Stimulated activated CD8-positive, alpha-beta memory T cell treated with anti-CD3 and anti-CD28 coated beads, Interleukin-15, amount 100 ng/mL, for 4 hours (primary cell): Measurements from ENCODE around the gene SUMO2.
"Not testable (repeated sequence)": the region's sequence is repeated elsewhere in the genome, so short reads cannot be mapped to it uniquely, and the experiment has no call there.

Source experiments
- DNase-seq, 2 donors: peaks; one replicate each; pipeline ENCODE4 v3.0.0-alpha.2; 2020; ENCODE audit warnings: low read depth in 2 of 2

Gene SUMO2

DNA sequence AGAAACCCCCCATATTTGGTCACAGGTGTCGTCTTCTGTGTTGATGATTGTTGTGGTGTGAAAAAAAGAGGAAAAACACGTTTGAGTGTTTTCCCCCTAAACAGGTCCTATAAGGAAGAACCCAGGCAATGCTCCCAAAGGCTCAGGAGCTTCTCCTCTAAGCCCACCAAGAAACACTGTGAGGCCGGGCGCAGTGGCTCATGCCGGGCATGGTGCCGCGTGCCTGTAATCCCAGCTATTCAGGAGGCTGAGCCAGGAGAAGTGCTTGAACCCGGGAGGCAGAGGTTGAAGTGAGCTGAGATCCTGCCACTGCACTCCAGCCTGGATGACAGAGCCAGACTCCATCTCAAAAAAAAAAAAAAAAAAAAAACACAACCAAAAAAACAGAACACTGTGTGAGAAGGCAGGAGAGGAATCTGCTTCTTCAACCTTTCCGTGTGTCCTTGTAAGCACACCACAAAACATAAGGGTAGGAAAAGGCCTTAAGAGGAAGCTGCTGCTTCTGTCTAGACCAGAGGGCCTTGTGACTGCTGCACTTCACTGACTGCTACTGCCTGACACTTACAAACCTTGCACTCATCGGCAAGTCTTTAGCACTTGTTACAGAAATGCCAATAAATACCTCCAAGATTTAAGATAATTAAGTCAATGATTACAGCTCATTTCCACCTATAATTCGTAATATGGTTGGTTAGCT lies 37.8 kb downstream of the SUMO2 start:
- DNase-seq: no peak

DNA sequence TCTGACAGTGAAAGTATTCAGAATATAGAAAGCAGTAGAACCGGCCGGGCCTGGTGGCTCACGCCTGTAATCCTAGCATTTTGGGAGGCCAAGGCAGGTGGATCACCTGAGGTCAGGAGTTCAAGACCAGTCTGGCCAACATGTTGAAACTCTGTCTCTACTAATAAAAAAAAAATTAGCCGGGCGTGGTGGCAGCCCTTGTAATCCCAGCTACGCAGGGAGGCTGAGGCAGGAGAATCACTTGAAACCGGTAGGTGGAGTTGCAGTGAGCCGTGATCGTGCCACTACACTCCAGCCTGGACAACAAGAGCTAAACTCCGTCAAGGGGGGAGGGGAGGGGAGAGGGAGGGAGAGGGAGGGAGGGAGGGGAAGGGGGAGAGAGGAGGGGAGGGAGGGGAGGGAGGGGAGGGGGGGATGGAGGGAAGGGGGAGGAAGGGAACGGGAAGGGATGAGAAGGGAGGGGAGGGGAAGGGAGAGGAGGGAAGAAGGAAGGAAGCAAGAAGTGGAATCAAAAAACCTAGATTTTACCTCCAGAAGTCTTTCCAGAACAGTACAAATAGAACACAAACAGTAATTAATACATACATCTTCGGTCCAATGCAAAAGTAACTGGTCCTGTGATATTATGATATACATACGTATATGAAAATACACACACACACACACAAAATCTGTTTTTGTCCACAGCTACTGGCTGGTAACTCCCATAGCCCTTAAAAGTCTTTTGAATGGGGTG lies 40.4 kb downstream of the SUMO2 start:
- DNase-seq: no peak

DNA sequence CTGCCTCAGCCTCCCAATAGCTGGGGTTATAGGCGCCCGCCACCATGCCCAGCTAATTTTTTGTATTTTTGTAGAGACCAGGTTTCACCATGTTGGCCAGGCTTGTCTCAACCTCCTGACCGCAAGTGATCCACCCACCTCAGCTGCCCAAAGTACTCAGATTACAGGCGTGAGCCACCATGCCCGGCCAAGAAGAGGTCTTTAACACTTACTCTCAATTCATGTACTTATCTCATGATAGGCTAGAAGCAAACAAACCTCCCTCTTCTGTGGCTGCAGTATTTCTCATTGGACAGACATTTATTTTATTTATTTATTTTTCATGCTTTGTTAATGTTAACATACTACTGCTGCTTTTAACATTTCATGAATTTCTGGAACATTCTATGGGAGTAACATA lies 44.2 kb downstream of the SUMO2 start:
- no peak for DNase-seq

DNA sequence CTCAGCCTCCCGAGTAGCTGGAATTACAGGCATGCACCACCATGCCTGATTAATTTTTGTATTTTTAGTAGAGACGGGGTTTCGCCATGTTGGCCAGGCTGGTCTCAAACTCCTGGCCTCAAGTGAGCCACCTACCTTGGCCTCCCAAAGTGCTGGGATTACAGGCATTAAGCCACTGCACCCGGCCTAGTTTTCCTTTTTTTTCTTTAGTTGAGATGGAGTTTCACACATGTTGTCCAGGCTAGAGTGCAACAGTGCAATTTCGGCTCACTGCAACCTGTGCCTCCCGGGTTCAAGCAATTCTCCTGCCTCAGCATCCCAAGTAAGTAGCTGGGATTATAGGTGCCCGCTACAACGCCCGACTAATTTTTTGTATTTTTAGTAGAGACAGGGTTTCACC lies 45.0 kb downstream of the SUMO2 start:
- not testable (repeated sequence) for DNase-seq

DNA sequence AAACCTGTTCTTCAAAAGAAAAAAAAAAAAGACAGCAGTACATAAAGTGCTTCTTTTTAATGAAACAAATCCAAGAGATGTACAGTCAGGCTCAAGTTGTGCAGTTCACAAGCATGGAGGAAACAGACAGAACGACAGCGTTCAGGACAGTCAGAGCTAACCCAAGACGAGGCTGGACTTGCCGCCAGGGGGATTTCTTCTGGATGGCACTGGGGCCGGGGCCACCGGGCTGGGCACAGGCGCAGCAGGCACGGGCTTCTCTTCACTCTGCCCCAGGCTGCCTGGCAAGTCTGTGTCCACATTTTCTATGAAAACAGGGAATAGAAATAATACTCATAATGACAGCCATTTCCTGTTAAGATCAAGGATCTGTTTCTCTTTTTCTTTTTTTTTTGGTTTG lies 46.8 kb downstream of the SUMO2 start:
- no peak for DNase-seq

DNA sequence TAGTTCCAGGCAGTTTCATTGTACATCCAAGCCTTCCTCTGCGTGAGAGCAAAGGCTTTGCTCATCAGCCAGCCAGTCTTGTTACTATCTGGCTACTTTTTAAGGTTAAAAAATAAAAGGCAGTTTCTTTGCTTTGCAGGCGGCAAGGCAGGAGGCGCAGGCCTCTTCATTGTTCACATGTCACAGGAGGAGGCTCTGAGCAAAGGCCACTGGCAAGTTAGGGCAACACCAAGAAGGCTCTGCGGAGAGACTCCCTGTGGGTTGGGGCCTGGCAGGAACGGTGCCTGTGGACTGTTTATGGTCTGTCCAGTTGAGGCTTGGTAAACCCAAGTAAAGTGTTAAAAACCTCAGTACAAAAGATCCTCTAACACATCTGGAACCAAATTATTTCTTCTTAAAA lies 47.3 kb downstream of the SUMO2 start:
- no peak for DNase-seq

DNA sequence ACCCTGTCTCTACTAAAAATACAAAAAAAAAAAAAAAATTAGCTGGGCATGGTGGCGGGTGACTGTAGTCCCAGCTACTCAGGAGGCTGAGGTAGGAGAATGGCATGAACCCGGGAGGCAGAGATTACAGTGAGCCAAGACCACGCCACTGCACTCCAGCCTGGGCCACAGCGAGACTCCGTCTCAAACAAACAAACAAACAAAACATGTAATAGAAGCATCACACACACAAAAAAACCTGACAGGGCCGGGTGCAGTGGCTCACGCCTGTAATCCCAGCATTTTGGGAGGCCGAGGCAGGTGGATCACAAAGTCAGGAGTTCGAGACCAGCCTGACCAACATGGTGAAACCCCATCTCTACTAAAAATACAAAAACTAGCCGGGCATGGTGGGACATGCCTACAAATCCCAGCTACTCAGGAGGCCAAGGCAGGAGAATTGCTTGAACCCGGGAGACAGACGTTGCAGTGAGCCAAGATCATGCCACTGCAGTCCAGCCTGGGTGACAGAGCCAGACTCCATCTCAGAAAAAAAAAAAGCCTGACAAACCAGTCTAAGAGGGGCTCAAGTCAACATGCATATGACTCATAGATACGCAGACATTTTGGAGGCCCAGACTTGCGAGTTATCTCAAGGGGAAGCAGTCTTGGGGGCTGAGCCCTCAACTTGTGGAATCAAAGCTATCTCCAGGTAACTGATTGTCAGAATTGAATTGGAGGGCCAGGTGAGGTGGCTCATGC lies 49.0 kb downstream of the SUMO2 start:
- not testable (repeated sequence) for DNase-seq

DNA sequence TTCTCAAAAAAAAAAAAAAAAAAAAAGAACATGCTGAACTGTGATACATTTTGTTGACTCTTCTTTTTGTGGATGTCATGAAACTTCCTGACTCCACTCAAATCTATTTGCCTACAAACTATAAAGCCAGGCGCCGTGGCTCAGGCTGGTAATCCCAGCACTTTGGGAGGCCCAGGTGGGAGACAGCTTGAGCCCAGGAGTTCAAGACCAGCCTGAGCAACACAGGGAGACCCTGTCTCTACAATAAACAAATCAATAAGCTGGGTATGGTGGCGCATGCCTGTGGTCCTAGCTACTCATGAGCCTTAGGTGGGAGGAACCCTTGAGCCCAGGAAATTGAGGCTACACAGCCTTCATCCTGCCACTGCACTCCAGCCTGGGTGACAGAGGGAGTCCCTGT lies 49.8 kb downstream of the SUMO2 start:
- DNase-seq: no peak

DNA sequence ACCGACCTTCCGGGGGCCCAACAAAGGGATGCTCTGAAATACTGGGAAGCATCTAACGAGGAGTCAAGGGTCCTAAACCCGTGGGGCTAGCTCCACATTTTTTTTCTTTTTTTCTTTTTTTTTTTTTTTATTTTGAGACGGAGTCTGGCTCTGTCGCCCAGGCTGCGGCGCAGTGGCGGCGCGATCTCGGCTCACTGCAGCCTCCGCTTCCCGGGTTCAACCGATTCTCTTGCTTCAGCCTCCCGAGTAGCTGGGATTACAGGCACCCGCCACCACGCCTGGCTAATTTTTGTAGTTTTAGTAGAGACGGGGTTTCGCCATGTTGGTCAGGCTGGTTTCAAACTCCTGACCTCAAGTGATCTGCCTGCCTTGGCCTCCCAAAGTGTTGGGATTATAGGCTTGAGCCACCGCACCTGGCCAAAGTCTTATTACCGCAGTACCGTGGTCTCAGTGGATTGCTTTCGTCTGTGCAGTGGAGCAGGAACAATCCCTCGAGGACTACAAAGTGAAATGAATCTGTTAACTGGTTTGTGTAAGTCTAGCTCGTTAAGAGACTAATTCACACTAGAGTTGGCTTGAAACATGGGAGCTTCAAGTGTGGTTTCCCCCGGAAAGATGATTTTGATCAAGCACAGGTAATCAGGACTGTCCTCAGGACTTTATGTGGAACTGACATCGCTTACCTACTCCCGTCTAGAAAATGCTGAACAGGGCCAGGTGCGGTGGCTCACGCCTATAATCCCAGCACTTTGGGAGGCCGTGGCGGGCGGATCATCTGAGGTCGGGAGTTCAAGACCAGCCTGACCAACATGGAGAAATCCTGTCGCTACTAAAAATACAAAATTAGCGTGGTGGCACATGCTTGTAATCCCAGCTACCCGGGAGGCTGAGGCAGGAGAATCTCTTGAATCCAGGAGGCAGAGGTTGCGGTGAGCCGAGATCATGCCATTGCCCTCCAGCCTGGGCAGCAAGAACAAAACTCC lies 50.5 kb downstream of the SUMO2 start:
- not testable (repeated sequence) for DNase-seq

DNA sequence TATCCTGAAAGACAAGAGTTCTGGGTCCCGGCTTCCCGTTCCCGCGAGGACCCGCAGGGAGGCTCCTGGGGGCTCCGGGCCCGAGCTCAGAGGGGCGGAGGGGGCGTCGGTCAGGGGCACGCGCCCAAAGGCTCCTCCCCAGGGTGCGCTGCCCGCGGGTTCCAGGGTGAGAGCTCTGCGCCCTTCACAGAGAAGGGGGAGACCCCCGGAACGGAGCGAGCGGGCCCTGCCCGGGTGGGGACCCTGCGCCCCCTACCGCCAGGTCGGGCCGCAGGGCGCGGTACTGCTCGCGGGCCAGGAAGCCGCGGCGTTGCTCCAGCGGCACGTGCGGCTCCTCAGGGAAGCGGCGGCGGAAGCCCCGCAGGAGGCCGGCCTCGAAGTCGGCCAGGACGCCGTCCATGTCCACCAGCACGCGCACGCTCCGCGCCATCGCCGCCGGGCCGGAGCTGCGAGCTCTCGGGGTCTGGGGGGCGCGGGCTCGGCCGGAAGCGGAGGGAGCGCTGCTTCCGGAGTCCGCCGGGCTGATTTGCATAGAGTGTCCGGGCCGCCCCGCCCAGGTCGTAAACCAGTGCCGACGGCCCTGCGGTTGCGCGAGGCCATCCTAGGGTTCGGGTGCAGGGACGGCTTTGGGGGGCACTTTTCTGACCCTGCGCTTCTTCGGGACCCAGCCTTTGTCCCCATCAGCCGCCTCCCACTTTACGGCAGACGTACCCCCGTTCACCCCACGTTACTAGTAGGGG lies 51.3 kb downstream of the SUMO2 start, which contains the start of gene NT5C:
TSS of gene NT5C (minus strand) at position 465 of the 740 bp plus-strand sequence. CDS start at position 430, 35 bp downstream.
- peak; percentile 38 to 55 for DNase-seq

DNA sequence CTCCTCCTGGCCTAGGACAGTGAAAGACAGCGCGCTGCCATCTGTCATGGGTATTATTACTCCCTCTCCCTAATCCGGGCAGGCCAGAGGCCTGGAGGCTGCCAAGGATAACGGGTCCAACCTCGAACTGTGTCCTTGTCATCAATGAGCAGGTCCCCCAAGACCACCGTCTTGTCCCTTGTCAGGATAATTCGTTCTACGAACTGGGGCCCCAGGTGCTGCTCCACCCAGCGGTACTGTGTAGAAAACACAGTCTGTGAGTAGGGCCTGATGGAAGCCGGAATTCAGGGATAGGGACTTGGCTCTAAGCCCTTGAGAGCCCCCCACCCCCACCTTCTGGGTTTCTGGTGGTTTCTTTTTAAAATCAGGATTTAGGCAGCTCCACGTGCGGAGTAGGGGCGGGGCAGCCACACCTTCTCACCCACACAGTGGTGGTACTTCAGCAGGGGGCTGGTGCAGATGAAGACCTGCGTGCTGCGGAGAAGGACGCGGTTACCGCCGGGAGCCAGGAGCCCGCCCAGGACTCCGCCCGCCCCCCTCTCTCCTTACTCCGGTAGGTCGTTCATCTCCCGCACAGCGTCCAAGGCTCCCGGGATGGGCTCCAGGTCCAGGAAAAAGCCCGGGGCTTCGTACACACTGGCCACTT lies 52.0 kb downstream of the SUMO2 start:
- DNase-seq: peak in 1 of 2 donors; percentile 27

DNA sequence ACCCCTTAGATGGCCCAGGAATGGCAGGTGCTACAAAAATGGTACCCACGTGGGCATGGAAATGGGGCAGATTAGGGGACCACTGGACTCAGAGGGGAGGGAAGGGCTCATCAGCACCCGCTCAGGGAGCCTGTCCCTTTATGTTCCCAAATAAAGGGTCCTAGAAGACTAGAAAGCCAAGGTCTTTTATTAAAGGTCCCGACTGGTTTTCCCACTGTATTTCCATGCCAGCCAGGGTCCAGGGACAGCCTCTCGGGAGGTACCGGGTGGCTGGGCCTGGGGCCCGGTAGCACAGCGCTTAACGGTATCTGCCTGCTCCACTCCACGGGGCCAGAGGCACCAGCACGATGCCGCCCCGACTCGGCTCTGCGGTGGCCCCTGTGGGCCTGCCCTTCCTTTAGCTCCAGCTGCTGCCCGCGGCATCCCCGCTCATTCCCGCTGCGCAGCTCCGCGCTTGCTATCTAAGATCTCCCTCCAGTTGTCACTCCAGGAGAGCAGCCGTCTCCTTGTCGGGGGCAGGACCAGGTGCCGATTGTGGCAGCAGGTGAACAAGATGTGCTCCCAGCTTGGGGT lies 52.6 kb downstream of the SUMO2 start:
- no peak for DNase-seq

DNA sequence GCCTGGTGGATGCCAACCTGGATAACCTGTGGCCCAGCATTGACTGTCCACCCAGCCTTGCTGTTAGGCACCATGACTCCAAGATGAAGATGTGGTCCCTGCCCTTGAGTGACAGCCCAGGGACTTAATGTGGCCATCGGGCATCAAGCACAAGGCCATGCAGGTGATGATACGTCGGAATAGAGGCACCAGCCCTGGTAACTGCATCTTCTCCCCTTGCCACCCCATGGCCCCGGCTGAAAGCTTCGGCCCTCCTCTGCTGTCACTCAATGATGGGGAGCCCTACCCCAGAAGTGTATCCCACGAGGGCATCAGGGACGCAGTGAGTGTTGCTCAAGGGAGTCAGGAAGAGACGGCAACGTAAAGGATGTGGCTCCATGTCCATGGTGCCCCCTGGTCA lies 53.2 kb downstream of the SUMO2 start:
- no peak for DNase-seq

DNA sequence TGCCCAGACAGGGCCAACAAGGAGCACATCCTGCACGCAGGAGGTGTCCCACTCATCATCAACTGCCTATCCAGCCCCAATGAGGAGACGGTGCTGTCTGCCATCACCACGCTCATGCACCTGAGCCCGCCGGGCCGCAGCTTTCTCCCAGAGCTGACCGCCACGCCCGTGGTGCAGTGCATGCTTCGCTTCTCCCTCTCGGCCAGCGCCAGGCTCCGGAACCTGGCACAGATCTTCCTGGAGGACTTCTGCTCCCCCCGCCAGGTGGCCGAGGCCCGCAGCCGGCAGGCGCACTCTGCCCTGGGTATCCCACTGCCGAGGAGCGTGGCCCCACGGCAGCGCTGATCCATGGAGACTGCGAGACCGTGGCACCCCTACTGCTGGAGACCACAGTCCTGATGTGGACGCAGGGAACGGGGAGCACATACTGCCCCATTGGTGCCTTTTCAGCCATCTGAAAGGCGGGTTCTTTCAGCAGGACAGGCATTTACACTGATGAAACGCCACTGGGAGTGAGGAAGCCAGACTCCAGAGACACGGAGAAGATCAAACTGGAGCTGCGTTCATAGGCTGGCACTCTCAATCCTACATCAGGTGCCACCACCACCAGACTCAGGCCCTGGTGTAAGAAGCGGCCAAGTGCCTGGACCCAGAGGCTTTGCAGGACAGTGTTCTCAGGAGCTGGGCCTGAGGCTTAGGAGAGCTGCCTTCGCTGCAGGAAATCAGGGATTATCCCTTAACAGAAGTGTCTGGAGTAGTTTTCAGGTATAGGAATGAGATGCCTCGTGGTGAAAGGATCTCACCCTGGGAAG lies 53.9 kb downstream of the SUMO2 start:
- DNase-seq: no peak

DNA sequence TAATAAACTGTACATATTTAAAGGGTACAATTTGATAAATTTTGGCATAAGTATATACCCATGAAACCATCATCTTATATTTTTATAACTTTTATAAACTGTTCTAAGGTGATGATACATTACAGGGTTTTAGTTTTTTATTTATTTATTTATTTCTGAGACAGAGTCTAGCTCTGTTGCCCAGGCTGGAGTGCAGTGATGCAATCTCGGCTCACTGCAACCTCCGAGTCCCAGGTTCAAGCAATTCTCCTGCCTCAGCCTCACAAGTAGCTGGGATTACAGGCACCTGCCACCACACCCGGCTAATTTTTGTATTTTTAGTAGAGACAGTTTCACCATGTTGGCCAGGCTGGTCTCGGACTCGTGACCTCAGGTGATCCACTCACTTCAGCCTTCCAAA lies 54.8 kb downstream of the SUMO2 start:
- DNase-seq: not testable (repeated sequence)

DNA sequence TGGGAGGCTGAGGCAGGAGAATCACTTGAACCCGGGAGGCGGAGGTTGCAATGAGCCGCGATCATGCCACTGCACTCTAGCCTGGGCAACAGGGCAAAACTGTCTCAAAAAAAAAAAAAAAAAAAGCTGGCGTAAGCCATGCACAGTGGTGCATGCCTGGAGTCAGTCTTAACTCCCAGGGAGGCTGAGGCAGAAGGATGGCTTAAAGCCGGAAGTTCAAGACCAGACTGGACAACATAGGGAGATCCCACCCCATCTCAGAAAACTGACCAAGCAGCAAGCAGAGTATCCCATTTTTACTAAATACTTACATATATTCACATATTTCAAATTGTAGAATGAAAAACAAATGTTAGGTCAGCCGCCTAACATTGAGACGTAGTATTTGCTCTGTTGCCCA lies 55.8 kb downstream of the SUMO2 start:
- DNase-seq: no peak

DNA sequence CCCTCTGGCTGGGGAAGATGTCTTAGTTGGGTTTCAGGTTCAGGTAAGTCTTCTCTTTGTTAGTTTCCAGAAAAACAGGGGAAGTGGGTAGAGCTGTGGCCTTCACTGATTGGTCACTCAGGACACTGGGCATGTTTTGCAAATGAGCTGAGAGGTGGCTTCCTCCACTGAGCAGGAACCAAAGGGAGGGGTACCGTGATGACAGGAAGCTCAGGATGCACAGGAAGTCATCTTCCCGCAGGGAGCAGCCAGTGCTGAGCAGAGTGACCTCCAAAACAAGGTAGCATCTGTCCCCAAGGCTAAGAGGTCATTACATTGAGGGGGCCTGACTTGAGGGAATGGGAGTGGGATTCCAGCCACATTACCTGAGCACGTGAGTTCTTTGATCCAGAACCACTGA lies 56.8 kb downstream of the SUMO2 start:
- no peak for DNase-seq

DNA sequence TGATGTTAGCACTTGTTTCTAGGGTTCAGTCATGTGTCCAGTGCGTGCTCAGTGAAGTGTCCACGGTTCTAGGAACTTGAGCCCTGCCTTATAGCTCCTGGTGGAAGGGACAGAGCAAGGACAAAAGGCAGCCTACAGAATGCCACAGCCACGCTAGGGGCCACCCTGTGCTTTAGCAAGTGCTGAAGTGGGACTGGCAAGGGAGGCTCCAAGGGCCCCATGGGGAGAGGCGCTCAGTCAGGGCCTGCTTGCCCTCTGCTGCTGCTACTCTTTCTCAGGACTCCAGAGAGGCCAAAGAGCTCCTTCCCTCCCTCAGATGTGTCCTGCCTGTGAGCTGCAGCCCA lies 58.0 kb downstream of the SUMO2 start:
- no peak for DNase-seq
